Measurements from ENCODE around the gene TTLL8. TPM values are rescaled to one million over a fixed set of nuclear protein-coding genes. Genes with fewer than 3 reads are reported as not detected.

TTLL8 gene
- total RNA-seq, 1 experiment from 2014 or later = not detected

DNA sequence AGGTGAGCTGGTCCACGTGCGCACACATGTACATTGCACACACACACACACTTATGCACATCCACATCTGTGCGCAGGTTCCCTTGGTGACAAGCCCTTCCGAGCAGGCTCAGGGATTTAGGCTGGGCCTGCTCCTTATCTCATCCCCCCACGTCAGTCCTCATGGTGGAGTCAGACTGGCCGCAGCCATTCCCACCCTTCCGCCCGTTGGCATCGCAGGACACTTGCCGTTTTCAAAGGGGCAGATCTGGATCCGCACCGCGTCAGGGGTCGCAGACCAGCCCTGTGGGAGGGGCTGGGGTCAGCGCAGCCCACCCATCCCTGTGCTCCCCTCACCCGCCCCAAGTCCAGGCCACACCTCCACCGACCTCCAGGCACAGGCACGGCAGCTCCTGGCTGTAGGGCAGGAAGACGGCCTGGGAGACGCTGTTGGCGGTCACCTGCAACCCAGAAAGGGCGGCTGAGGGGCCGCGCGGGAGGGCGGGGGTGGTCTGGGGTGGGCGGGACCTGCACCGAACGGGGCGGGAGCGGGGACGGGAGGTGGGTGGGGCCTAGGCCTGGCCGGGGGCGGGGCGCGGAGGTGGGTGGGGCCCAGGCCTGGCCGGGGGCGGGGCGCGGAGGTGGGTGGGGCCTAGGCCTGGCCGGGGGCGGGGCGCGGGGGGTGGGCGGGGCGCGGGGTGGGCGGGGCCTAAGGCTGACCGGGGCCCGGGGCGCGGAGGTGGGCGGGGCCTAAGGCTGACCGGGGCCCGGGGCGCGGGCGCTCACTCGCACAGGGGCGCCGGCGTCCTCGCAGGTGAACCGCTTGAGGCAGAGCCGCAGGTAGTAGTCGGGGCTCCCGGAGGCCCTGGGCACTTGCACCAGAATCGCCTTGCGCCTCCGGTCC lies 58.8 kb downstream of the TTLL8 start:
- no peak overlapping the region for H3K9ac ChIP-seq (ENCODE audit: low read length)
- H3K27me3 ChIP-seq (ENCODE audit: insufficient read depth, low read length) = no peaks in the 10 kb centered on the region
- H3K79me2 ChIP-seq (ENCODE audit: insufficient read depth, low read length) = no peaks in the 10 kb centered on the region
- H3K9me2 ChIP-seq (ENCODE audit: insufficient read depth) = no peaks in the 10 kb centered on the region
- TF ChIP-seq, protein P1, sequence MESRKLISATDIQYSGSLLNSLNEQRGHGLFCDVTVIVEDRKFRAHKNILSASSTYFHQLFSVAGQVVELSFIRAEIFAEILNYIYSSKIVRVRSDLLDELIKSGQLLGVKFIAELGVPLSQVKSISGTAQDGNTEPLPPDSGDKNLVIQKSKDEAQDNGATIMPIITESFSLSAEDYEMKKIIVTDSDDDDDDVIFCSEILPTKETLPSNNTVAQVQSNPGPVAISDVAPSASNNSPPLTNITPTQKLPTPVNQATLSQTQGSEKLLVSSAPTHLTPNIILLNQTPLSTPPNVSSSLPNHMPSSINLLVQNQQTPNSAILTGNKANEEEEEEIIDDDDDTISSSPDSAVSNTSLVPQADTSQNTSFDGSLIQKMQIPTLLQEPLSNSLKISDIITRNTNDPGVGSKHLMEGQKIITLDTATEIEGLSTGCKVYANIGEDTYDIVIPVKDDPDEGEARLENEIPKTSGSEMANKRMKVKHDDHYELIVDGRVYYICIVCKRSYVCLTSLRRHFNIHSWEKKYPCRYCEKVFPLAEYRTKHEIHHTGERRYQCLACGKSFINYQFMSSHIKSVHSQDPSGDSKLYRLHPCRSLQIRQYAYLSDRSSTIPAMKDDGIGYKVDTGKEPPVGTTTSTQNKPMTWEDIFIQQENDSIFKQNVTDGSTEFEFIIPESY (IDR thresholded peaks at IDR 0.05; ENCODE audit: extremely low read depth, insufficient replicate concordance, low read length) = no peak
- no peak for TF ChIP-seq FOSL1 (IDR thresholded peaks at IDR 0.05; ENCODE audit: low read depth)
- TF ChIP-seq RAD21 (IDR thresholded peaks at IDR 0.05; ENCODE audit: low read depth) = no peak
- TF ChIP-seq, protein P2, sequence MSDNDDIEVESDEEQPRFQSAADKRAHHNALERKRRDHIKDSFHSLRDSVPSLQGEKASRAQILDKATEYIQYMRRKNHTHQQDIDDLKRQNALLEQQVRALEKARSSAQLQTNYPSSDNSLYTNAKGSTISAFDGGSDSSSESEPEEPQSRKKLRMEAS (IDR thresholded peaks at IDR 0.05) = no peak
- no peak for TF ChIP-seq EGR1 (IDR thresholded peaks at IDR 0.05; ENCODE audit: low read depth)
- TF ChIP-seq ZFX (IDR thresholded peaks at IDR 0.05) = no peak
- TF ChIP-seq SP1 (IDR thresholded peaks at IDR 0.05; ENCODE audit: low read depth) = no peak
- TF ChIP-seq EZH2phosphoT487 (IDR thresholded peaks at IDR 0.05; ENCODE audit: borderline replicate concordance) = no peak
- no peak for TF ChIP-seq ZNF274 (IDR thresholded peaks at IDR 0.05; ENCODE audit: low read depth, low read length)
- TF ChIP-seq, protein P3, sequence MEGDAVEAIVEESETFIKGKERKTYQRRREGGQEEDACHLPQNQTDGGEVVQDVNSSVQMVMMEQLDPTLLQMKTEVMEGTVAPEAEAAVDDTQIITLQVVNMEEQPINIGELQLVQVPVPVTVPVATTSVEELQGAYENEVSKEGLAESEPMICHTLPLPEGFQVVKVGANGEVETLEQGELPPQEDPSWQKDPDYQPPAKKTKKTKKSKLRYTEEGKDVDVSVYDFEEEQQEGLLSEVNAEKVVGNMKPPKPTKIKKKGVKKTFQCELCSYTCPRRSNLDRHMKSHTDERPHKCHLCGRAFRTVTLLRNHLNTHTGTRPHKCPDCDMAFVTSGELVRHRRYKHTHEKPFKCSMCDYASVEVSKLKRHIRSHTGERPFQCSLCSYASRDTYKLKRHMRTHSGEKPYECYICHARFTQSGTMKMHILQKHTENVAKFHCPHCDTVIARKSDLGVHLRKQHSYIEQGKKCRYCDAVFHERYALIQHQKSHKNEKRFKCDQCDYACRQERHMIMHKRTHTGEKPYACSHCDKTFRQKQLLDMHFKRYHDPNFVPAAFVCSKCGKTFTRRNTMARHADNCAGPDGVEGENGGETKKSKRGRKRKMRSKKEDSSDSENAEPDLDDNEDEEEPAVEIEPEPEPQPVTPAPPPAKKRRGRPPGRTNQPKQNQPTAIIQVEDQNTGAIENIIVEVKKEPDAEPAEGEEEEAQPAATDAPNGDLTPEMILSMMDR (IDR thresholded peaks at IDR 0.05 in 2 of 3, conservative IDR thresholded peaks at IDR 0.05 in 1 of 3; ENCODE audit: borderline replicate concordance in 1 of 3, insufficient read depth in 1 of 3, low read depth in 2 of 3, low read length in 2 of 3) = no peak
- no peak for TF ChIP-seq CBX3 (IDR thresholded peaks at IDR 0.05; ENCODE audit: low read depth)
- no peak for TF ChIP-seq EZH2 (IDR thresholded peaks at IDR 0.05)
- no peak for TF ChIP-seq CEBPB (IDR thresholded peaks at IDR 0.05; ENCODE audit: low read depth)
- no peak for TF ChIP-seq TCF7L2 (IDR thresholded peaks at IDR 0.05; ENCODE audit: borderline replicate concordance, extremely low read depth, insufficient read depth, insufficient read length)
- TF ChIP-seq, protein P4, sequence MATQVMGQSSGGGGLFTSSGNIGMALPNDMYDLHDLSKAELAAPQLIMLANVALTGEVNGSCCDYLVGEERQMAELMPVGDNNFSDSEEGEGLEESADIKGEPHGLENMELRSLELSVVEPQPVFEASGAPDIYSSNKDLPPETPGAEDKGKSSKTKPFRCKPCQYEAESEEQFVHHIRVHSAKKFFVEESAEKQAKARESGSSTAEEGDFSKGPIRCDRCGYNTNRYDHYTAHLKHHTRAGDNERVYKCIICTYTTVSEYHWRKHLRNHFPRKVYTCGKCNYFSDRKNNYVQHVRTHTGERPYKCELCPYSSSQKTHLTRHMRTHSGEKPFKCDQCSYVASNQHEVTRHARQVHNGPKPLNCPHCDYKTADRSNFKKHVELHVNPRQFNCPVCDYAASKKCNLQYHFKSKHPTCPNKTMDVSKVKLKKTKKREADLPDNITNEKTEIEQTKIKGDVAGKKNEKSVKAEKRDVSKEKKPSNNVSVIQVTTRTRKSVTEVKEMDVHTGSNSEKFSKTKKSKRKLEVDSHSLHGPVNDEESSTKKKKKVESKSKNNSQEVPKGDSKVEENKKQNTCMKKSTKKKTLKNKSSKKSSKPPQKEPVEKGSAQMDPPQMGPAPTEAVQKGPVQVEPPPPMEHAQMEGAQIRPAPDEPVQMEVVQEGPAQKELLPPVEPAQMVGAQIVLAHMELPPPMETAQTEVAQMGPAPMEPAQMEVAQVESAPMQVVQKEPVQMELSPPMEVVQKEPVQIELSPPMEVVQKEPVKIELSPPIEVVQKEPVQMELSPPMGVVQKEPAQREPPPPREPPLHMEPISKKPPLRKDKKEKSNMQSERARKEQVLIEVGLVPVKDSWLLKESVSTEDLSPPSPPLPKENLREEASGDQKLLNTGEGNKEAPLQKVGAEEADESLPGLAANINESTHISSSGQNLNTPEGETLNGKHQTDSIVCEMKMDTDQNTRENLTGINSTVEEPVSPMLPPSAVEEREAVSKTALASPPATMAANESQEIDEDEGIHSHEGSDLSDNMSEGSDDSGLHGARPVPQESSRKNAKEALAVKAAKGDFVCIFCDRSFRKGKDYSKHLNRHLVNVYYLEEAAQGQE (IDR thresholded peaks at IDR 0.05; ENCODE audit: low read depth) = no peak
- TF ChIP-seq POLR2A (IDR thresholded peaks at IDR 0.05; ENCODE audit: borderline replicate concordance, extremely low read depth, insufficient read depth, insufficient read length) = no peak
- no peak for TF ChIP-seq SIN3A (IDR thresholded peaks at IDR 0.05; ENCODE audit: low read depth)
- TF ChIP-seq JUND (IDR thresholded peaks at IDR 0.05) = no peak
- no TSS peak for BruUV-seq (replicated peaks)
- H3K4me2 ChIP-seq (ENCODE audit: low read length) = no peak overlapping the region
- ChIA-PET CTCF (no interaction called here), POLR2A (no interaction called here), RAD21 (ENCODE audit: low non-redundant PET in 1 of 2, low total read pairs in 2 of 2, uncharacterized antibody in 2 of 2, unreplicated experiment in 2 of 2) (no interaction called here)
- H3K4me1 ChIP-seq (ENCODE audit: control insufficient read depth in 1 of 2, insufficient read depth in 2 of 2, low read length in 2 of 2) = peaks cover 0 to 7% of the 10 kb centered on the region in 2 experiments; a peak in 1 of 4 replicates
- intact Hi-C loops (cut with micrococcal nuclease) = no loop called here
- H2AFZ ChIP-seq (ENCODE audit: low read depth, low read length, poor library complexity, severe bottlenecking) = no peak overlapping the region
- no peaks in the 10 kb centered on the region for H4K20me1 ChIP-seq (ENCODE audit: insufficient read depth)
- DNase-seq (ENCODE audit: low read depth, low spot score) = no peak
- H3K27ac ChIP-seq (ENCODE audit: low read depth, low read length) = no peak overlapping the region
- H3K36me3 ChIP-seq (ENCODE audit: control insufficient read depth in 1 of 2, insufficient read depth in 2 of 2, low read length in 2 of 2) = no peaks in the 10 kb centered on the region
- H3K4me3 ChIP-seq (replicated peaks in 1 of 2; ENCODE audit: low read depth in 1 of 2, low read length in 2 of 2) = no peak overlapping the region
- no peaks in the 10 kb centered on the region for H3K9me3 ChIP-seq (ENCODE audit: control insufficient read depth in 1 of 2, insufficient read depth in 1 of 2, low read depth in 1 of 2, low read length in 2 of 2)
- peak; percentile 71 for ATAC-seq

All from HCT116 (cell line).